Activated naive CD4-positive, alpha-beta T cell treated with anti-CD3 and anti-CD28 coated beads, Interleukin-2, amount 50 U/mL, for 72 hours (primary cell): ENCODE data around the gene ZNF680. TPM values are rescaled to one million over a fixed set of nuclear protein-coding genes. Genes with fewer than 3 reads are reported as not detected.
A peak's percentile ranks its signal among the peaks of the same experiment; 100 is the strongest.
"Not testable (repeated sequence)": the region's sequence is repeated elsewhere in the genome, so short reads cannot be mapped to it uniquely, and the experiment has no call there.

ENCODE experiments used
- ATAC-seq, 2 donors: fragments of 150-1000 bp; cut with Tn5 transposase; 2 replicates each; pipeline ENCODE4 v1.10.0; 2021; ENCODE audit warnings: mild to moderate bottlenecking in 2 of 2, moderate library complexity in 2 of 2
- DNase-seq, 2 donors: peaks; one replicate each; pipeline ENCODE4 v3.0.0; 2021 to 2022; ENCODE audit warnings: low spot score in 2 of 2
- H3K27ac Mint-ChIP-seq, 2 donors: one replicate each; pipeline ENCODE4 v1.8.0; 2022; ENCODE audit warnings: mild to moderate bottlenecking in 2 of 2, mixed read lengths in 2 of 2
- H3K36me3 Mint-ChIP-seq, 2 donors: one replicate each; pipeline ENCODE4 v1.8.0; 2022; ENCODE audit warnings: mixed read lengths in 2 of 2
- H3K9me3 Mint-ChIP-seq, 2 donors: one replicate each; pipeline ENCODE4 v1.8.0; 2022; ENCODE audit warnings: mixed read lengths in 2 of 2
- total RNA-seq, 2 donors: library from RNA; stranded (reverse); gene quantifications; one replicate each; pipeline ENCODE4 v1.2.3, GENCODE V29; 2022

Gene ZNF680
- total RNA-seq, 2 donors from 2014 or later = 14.6 to 22.2 TPM

DNA sequence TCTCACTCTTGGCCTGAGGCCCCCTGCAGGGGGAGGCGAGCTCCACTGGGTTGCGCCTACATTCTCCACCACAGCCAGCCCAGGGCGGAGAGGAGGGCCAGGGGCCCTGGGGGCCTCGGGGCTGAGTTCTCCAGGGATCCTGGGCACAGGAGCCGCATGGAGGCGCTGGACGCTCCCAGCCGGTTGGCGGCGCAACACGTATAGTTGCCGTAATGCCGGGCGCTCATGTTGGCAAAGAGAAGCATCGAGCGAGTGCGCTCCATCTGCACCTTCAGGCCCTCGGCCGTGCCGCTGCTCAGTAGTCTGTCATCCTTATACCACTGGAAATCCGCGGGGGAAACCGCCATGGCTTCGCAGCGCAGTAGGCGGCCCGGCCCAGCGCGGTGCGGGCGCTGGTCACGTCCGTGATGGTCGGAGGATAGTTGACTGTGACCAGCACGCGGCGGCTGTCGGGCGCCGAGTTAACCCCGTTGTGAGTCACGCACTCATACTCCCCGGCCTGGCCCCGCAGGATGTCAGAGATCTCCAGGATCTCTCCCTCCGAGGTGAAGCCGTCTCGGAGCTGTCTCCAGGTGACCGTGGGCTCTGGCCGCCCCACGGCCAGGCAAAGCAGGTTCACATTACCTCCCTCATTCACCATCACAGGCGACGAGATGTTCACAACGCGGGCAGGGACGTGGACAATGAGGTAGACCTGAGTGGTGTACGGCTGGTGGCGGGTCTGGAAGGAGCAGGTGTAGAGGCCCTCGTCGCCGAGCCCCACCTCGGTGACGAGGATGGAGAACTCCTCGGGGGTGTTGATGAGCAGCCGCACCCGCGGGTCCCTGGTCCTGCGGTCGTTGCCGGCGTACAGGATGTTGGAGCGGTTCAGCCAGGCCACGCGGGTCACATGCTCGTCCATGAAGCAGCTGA is 6.8 kb upstream of the ZNF680 start:
- Mint-ChIP-seq H3K9me3 (peaks cover 0 to 11% of the 10 kb centered on the region in 2 donors), H3K36me3 (peaks cover 9 to 17% of the 10 kb centered on the region in 2 donors), H3K27ac (peak overlapping the region; percentile 60 to 68)
- peak; percentile 20 to 63 for DNase-seq
- peak; percentile 74 to 89 for ATAC-seq

DNA sequence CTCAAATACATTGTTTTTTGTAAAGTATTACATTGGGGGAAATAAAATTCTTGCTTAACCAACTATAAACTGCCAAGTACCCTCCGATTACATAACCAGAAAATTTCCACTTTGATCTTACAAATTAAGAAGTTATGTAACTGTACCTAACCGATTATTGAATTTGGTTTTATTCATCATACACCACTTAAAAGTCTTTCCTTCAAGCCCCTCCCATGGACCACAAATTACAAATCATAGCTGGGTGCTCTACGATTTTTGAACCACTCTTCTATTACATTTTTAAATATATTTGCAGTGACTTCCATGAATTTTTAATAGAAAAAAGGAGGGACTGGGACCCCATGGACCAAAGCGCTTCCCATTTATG is 630 bp downstream of the ZNF680 start:
- peak overlapping the region; percentile 95 to 99 for H3K27ac Mint-ChIP-seq
- H3K9me3 Mint-ChIP-seq = peaks cover 4 to 15% of the 10 kb centered on the region in 2 donors
- no peak for DNase-seq
- ATAC-seq = no peak
- H3K36me3 Mint-ChIP-seq = peaks cover 33 to 42% of the 10 kb centered on the region in 2 donors

DNA sequence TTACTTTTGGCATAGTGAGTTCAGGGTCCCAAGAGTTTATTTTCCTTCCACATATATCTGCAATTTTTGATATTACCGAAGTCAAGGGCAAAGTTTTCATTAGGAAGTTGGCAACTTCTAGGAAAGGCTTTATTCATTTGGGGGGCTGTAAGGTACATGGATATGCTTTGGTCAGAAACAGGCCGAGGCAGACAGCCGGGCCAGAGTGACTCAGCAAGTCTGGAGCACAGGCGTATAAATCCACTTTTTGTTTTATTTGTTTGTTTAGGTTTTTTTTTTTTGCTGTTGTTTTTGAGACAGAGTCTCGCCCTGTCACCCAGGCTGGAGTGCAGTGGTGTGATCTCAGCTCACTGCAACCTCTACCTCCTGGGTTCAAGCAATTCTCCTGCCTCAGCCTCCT is 3.7 kb downstream of the ZNF680 start:
- peaks cover 19 to 25% of the 10 kb centered on the region in 2 donors for H3K9me3 Mint-ChIP-seq
- peaks cover 53 to 68% of the 10 kb centered on the region in 2 donors for H3K36me3 Mint-ChIP-seq
- ATAC-seq (no peak), DNase-seq (no peak)
- H3K27ac Mint-ChIP-seq = no peak overlapping the region

DNA sequence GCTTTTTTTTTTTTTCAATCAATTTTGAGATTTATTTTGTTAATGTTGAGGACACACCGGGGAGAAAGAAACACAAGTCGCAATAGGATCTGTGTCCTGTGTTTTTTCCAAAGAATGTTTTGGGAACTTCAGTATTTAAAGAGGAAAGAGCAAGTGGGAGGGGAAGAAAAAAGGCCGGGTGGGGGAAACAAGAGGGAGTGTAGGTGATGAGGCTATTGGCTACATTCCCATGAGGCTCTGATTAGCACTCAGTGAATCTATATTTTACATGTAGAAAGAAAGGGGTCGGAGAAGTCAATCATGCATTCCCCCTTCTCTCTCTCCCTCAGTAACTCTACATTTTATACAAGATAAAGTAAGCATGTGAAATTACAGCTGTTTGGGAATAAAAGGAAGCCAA is 4.1 kb downstream of the ZNF680 start:
- no peak for ATAC-seq
- Mint-ChIP-seq H3K9me3 (peaks cover 16 to 21% of the 10 kb centered on the region in 2 donors), H3K27ac (no peak overlapping the region), H3K36me3 (peaks cover 56 to 65% of the 10 kb centered on the region in 2 donors)
- DNase-seq = no peak

DNA sequence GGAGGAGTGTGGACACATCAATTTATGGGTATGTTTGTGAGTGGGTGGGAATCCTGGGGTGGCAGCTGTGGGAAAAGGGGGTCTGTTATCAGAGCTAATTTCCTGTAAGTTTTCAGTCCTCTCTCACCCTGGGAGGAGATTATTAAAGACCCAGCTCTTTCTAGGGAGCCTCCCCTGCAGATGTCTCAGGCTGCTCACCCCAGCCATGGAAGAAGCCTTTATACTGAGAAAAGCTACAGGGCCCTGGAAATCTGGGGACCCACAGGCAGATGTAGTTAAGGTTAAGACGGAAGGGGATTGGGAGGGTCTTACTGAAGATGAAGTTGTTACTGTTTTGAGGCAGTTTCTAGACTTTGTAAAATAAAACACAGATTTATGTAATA is 4.6 kb downstream of the ZNF680 start:
- Mint-ChIP-seq H3K36me3 (peaks cover 60 to 69% of the 10 kb centered on the region in 2 donors), H3K9me3 (peaks cover 14 to 21% of the 10 kb centered on the region in 2 donors), H3K27ac (no peak overlapping the region)
- DNase-seq = no peak
- no peak for ATAC-seq

DNA sequence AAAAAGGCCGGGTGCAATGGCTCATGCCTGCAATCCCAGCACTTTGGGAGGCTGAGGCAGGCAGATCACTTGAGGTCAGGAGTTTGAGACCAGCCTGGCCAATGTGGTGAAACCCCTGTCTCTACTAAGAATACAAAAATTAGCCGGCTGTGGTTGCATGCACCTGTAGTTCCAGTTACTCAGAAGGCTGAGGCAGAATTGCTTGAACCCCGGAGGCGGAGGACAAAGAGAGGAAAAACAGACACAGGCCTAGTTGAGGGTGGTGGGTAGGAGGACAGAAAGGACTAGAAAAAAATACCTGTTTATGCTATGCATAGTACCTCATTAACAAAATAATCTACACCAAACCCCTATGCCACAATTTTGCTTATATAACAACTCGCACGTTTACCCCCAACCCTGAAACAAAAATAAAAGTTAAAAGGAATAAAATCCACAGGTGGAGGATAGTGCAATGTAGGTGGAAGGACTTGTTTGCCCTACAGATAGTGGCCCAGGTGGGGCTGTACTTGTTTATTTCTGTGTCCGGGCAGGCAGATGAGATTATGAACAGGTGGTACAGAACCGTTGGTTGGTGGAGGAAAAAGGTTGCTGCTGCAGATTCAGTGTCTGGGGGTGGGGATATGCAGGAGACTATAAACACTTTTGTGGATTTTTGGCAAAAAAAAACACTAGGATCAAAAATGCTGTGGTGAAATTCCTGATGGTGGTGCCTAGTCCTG is 5.1 kb downstream of the ZNF680 start:
- DNase-seq (no peak), ATAC-seq (no peak)
- peaks cover 14 to 21% of the 10 kb centered on the region in 2 donors for H3K9me3 Mint-ChIP-seq
- peaks cover 58 to 70% of the 10 kb centered on the region in 2 donors for H3K36me3 Mint-ChIP-seq
- H3K27ac Mint-ChIP-seq = peak overlapping the region in 1 of 2 donors; percentile 32

DNA sequence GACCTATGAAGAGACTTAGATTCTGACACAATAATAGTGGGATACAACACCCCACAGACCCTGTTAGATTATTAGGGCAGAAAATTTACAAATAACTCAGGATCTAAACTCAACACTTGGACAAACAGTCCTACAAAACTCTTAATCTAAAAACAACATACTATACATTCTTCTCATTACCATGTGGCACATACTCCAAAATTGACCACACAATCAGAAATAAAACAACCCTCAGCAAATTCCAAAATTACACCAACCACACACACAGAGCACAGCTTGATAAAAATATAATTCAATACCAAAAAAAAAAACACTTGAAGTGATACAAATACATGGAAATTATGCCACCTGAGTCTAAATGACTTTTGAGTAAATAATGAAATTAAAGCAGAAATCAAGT is 7.8 kb downstream of the ZNF680 start:
- peaks cover 58 to 78% of the 10 kb centered on the region in 2 donors for H3K36me3 Mint-ChIP-seq
- ATAC-seq (no peak), DNase-seq (no peak)
- H3K27ac Mint-ChIP-seq = peak overlapping the region in 1 of 2 donors; percentile 18
- peaks cover 14 to 21% of the 10 kb centered on the region in 2 donors for H3K9me3 Mint-ChIP-seq

DNA sequence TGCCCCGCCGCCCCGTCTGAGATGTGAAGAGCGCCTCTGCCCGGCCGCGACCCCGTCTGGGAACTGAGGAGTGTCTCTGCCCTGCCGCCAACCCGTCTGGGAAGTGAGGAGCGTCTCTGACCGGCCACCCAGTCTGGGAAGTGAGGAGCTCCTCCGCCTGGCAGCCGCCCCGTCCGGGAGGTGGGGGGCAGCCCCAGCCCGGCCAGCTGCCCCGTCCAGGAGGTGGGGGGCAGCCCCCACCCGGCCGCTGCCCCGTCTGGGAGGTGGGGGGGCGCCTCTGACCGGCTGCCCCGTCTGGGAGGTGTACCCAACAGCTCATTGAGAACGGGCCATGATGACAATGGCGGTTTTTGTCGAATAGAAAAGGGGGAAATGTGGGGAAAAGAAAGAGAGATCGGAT is 8.7 kb downstream of the ZNF680 start:
- not testable (repeated sequence) for H3K27ac Mint-ChIP-seq, DNase-seq, ATAC-seq
- H3K36me3 Mint-ChIP-seq = peaks cover 59 to 86% of the 10 kb centered on the region in 2 donors
- H3K9me3 Mint-ChIP-seq = peaks cover 14 to 21% of the 10 kb centered on the region in 2 donors

DNA sequence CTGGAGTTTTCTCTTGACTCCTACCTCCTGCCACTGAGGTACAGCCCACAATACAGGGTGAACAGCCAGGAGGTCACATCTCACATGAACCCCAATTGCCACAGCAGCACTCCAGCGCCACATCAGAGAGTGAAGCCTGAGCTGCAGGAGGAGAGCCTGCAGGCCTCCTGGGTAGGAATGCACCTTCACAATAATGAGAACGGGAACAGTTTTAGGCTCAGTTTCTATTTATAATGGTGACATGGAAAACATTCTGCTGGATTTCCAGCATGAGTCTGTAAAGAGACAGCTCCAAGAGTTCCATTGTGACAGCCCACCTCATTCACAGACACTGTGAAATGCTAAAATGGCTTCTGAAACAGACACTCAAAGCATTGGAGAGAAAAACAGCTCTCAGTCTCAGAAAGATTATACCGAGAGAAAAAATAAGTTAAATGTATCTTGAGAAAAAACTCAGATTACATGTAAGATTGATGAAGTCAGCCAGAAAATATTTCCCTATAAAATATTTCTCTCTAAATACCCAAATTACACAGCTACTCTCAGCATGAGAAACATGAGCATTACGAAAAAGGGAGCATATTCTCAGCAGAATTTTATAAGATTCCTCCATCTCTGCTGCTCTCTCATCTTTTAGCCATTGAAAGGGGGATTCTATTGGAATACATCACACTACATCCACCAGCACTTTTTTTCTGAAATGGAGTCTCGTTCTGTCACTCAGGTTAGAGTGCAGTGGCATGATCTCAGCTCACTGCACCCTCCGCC is 11.3 kb downstream of the ZNF680 start:
- H3K27ac Mint-ChIP-seq = no peak overlapping the region
- H3K36me3 Mint-ChIP-seq = peaks cover 46 to 81% of the 10 kb centered on the region in 2 donors
- no peak for DNase-seq
- ATAC-seq = no peak
- H3K9me3 Mint-ChIP-seq = peaks cover 16 to 18% of the 10 kb centered on the region in 2 donors

DNA sequence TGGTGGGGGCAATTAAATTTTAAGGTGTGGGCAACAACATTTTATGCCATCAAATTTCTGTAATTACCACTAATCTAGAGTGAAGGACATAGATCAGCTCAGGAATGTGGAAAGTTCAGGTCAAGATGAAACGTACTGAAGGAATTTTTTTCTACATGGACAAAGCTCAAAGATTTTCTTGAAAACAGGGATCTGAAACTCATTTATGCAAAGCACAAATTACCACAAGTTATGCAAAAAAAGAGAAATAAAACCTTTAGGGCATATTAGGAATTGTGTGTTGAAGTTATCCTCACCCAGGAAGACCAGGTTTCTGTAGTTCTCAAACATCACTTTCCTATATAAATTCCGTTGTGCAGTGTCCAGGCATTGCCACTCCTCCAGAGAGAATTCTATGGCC is 18.9 kb downstream of the ZNF680 start:
- Mint-ChIP-seq H3K27ac (no peak overlapping the region), H3K9me3 (peaks cover 0 to 3% of the 10 kb centered on the region in 2 donors), H3K36me3 (peaks cover 16 to 75% of the 10 kb centered on the region in 2 donors)
- no peak for ATAC-seq
- DNase-seq = no peak

DNA sequence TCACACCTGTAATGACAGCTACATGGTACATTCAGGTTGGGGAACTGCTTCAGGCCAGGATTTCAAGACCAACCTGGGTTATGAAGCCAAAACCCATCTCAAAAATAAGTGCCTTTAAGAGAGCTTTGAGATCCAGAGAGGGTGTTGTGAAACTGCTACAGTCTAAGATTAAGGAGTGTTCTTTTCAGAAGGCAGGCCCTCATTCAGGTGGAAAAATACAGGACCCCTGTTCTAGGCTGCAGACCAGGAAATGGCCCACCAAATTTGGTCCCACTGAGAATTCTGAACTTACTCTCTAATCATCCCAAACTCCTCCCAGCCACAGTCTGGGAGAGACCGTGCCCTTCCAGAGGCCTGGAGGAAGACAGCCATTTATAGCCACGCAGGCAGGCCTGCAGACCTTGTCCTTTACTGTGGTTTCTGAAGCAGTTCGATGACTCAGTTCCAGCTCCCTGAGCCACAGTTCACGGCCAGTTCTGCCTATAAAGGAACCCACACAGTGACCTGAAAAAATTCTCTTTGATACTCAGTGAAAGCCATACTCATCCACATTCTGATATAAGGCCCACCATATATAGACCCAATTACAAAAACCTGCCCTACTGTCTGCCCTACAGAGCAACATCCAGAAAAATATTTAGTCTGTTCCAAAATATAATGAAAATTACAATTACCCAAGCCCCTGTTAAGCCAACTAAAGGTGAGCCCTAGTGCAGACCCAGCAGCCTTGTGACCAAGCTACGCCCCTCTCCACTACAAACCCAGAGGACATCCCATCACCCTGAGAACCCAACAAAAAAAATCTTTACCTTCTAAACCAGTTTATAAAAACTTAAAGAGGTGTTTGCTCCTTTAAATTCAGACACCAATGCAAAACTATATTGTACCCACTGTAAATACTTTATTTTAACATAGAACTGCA is 21.2 kb downstream of the ZNF680 start:
- peaks cover 21 to 78% of the 10 kb centered on the region in 2 donors for H3K36me3 Mint-ChIP-seq
- peaks cover 0 to under 1% of the 10 kb centered on the region in 2 donors for H3K9me3 Mint-ChIP-seq
- peak in 1 of 2 donors; percentile 85 for ATAC-seq
- H3K27ac Mint-ChIP-seq = peak overlapping the region in 1 of 2 donors; percentile 66
- no peak for DNase-seq

DNA sequence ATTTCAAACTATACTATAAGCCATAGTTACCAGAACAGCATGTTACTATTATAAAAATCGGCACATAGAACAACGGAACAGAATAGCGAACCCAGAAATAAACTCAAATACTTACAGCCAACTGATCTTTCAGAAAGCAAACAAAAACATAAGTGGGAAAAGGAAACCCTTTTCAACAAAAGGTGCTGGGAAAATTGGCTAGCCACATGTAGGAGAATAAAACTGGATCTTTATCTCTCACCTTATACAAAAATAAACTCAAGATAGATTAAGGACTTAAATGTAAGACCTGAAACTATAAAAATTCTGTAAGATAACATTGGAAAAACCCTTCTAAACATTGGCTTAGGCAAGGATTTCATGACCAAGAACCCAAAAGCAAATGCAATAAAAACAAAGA is 29.1 kb downstream of the ZNF680 start:
- H3K27ac Mint-ChIP-seq = no peak overlapping the region
- H3K9me3 Mint-ChIP-seq = peaks cover 48 to 62% of the 10 kb centered on the region in 2 donors
- ATAC-seq = no peak

DNA sequence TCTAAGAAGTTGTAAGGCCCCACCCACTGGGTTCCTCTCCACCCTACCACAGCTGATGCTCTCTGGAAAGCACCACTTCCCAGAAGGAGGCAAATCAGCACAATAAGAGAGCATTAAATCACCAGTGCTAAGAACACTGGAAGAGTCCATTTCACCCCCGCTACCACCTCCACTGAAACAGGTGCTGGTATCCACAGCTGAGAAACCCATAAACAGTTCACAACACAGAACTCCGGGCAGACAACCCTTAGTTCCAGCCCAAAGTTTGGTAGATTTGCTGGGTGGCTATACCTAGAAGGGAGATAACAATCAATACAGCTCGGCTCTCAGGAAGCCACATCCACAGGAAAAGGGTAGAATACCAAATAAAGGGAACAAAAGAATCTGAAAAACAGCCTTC is 34.1 kb downstream of the ZNF680 start:
- peaks cover 68 to 86% of the 10 kb centered on the region in 2 donors for H3K36me3 Mint-ChIP-seq
- DNase-seq = no peak
- no peak for ATAC-seq
- peaks cover 37 to 44% of the 10 kb centered on the region in 2 donors for H3K9me3 Mint-ChIP-seq
- no peak overlapping the region for H3K27ac Mint-ChIP-seq

More for the DNA sequence above, 29.1 kb downstream of the ZNF680 start:
- DNase-seq = no peak
- peaks cover 85 to 95% of the 10 kb centered on the region in 2 donors for H3K36me3 Mint-ChIP-seq

DNA sequence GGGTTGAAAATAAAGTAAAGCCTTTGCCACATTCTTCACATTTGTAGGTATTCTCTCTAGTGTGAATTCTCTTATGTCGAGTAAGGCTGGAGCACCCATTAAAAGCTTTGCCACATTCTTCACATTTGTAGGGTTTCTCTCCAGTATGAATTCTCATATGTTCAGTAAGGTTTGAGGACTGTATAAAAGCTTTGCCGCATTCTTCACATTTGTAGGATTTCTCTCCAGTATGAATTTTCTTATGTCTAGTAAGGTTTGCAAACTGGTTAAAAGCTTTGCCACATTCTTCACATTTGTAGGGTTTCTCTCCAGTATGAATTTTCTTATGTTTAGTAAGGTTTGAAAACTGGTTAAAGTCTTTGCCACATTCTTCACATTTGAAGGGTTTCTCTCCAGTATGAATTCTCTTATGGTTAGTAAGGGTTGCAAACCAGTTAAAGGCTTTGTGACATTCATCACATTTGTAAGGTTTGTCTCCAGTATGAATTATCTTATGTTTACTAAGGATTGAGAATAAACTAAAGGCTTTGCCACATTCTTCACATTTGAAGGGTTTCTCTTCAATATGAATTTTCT is 41.4 kb downstream of the ZNF680 start:
- peaks cover 34 to 38% of the 10 kb centered on the region in 2 donors for H3K9me3 Mint-ChIP-seq
- no peak for ATAC-seq
- H3K36me3 Mint-ChIP-seq = peaks cover 52 to 95% of the 10 kb centered on the region in 2 donors
- no peak overlapping the region for H3K27ac Mint-ChIP-seq
- no peak for DNase-seq

DNA sequence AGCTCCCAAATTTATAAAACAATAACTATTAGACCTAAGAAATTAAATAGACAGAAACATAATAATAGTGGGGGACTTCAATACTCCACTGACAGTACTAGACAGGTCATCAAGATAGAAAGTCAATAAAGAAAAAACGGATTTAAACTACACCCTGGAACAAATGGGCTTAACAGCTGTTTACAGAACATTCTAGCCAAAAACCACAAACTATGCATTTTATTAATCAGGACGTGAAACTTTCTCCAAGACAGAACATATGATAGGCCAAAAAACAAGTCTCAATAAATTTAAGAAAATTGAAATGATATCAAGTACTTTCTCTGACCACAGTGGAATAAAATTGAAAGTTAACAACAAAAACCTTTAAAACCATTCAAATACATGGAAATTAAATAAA is 46.4 kb downstream of the ZNF680 start:
- H3K9me3 Mint-ChIP-seq = peaks cover 37 to 41% of the 10 kb centered on the region in 2 donors
- no peak for ATAC-seq
- H3K27ac Mint-ChIP-seq = no peak overlapping the region
- peaks cover 49 to 84% of the 10 kb centered on the region in 2 donors for H3K36me3 Mint-ChIP-seq
- DNase-seq = no peak
